GM21619 (cell line): ENCODE results near the gene RNF181.
"Not testable (repeated sequence)": the region's sequence is repeated elsewhere in the genome, so short reads cannot be mapped to it uniquely, and the experiment has no call there.

Source experiments
- ATAC-seq: cut with Tn5 transposase; IDR thresholded peaks from one replicate; pipeline ENCODE4 v1.9.1; 2021; ENCODE audit not compliant: unreplicated experiment

RNF181 gene

GRCh38 chr2:85577063-85577385 is 18.5 kb upstream of the RNF181 start:
- no peak for ATAC-seq

GRCh38 chr2:85577386-85578242 is 17.9 kb upstream of the RNF181 start, which contains the start of gene VAMP8:
Gene VAMP8 (plus strand): TSS chr2:85577586. CDS start chr2:85577647, 61 bp downstream.
- peak; percentile 69 for ATAC-seq

GRCh38 chr2:85578243-85579180 is 17.0 kb upstream of the RNF181 start:
- peak; percentile 24 for ATAC-seq

GRCh38 chr2:85579266-85579935 is 16.1 kb upstream of the RNF181 start:
- no peak for ATAC-seq

GRCh38 chr2:85580206-85580605 is 15.3 kb upstream of the RNF181 start:
- no peak for ATAC-seq

- ATAC-seq = no peak
Measured at GRCh38 chr2:85582492-85582891, 13.1 kb upstream of the RNF181 start.

GRCh38 chr2:85583667-85584353 is 11.7 kb upstream of the RNF181 start:
- ATAC-seq = no peak

DNA sequence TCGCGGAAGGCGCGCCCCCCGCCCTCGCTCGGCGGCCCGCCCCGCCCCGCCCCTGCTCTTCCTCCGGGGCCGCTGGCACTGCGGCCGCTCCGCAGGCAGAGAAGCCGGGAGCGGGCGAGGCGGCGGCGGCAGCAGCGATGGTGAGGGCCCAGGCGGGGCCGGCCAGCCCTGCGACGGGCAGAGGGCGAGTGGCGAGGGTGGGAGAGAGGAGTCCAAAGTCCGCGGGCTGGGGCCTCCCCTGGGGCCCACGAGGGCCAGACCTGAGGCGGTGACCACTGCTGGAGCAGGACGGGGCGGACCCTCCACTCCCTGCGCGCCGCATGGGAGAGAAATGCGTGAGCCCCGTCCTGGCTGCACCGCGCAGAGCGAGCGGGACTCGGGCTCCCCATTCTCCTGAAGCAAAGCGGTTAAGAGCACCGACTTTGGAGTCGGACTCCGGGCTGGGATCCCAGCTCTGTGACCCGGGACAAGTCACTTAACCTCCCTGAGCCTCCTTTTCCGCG is 11.1 kb upstream of the RNF181 start, which contains the start of gene VAMP5:
VAMP5 (plus strand) TSS at position 78 of the 503 bp plus-strand sequence; CDS start at position 138, 60 bp downstream.
- ATAC-seq = peak; percentile 62

DNA sequence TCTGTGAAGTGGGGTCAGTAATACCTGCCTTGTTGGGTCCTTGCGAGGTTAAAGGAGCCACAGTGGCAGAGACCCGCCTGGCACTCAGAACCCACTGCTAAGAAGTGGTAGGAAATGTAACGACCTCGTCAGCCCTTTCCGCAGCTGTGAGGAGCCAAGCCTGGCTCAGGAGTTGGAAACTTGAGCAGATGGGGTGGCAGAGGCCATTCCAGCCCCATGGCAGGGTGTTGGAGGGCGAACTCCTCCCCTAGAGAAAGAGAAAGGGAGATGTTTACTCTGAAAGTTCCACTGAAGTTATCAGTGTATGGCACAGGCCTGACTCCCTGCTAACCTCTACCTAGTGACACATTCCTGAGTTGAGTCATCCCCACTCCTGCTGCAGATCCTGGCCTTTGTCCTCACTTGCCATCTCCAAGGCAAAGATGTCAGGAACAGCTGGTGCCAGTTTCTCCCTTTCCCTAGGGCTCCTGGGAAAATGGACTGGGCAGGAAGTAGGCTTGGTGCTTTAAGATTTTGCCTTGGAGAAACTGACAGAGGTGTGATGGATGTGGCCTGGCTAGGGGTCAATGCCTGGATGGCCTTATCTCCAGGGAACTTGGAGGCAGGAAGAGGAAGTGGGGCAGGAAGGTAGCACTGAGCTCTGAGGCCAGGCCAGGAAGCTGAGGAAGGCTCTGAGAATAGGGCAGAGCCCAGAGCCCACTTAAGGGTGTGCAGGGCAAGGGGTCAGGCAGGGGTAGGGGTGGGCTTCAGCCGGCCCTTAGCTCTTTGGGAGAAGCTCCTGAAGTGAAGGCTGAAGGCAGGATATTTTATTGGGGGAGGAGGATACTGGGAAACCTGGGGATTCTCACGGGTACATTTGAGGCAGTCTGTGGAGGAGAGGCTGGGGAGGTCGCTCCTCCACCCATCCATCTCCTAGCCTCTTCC is 10.4 kb upstream of the RNF181 start:
- ATAC-seq = peak; percentile 40

- ATAC-seq = no peak
Measured at GRCh38 chr2:85585781-85586105, 9.8 kb upstream of the RNF181 start.

DNA sequence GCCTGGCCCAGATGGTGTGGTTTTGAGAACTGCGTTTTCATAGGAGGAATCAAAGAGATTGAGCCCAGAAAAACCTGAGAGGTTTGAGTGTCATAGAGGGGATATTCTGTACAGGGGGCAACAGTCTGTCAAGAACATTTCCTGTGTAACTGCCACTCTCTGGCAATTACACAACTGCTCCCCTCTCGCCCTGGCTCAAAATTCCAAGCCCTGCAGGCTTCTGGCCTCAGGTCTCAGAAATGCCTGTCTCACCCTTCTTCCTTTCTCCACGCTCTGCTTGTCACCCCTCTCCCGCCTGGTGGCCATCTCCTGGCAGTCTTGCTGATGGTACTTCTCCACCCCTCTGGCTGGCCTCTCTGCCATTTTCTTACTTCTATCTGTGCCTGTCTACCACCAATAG is 7.3 kb upstream of the RNF181 start:
- ATAC-seq = no peak

GRCh38 chr2:85588645-85589044 is 6.9 kb upstream of the RNF181 start:
- no peak for ATAC-seq

- ATAC-seq = no peak
Measured at GRCh38 chr2:85589181-85589580, 6.4 kb upstream of the RNF181 start.

DNA sequence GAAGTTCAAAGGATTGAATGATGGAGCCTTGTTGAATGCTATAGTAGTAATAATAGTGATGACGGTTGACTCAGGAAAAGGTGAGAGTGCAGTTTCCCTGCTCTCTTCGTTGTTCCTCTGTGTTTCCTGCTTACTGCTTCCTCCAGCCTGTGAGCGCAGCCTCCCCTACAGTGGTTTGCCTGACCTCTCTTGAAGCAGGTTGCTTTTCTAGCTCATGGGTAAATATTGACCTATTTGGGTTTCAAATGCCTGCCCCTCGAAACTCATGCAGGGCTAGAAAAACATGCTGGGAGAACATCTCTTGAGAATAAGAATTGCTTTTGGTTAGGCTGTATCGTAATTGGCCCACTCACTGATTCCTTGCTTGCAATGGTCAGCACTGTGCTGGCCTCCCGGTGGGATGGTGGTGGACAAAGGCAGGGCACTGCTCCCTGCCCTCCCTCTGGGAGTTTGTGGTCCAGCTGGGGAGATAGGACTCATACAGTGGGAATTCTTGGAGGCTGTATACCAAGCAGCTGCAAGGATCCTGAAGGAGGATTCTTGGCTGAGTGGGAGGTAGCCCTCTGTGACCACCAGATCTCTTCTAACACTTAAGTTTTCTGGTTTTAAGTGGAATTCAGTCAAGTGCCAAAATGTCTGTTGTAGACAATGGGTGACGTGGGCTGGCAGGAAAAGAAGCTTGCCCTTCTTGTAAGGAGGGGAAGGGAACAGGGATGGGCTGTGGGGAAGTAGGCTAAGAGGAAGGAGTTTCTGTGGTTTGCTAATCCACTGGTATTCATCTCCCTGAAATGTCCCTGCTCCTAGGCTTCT is 5.4 kb upstream of the RNF181 start:
- no peak for ATAC-seq

DNA sequence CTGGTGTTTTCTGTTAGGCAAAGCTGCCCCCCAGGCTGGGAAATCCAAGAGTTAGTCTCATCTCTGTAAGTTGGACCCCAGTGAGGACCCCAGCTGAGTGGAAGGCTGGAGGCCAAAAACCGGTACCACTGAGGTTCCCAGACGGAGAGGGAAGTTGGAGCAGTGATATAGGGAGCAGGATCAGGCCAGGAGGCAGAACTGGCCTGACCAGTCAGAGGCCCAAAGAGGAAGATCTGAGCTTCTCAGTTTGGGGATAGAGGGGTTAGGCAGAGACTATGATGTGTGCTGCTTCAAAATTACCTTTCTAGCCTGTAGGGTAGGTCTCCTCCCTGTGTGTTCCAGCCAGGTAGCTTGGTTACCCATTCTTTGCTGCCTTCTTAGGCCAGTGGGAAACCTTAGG is 4.6 kb upstream of the RNF181 start:
- no peak for ATAC-seq

GRCh38 chr2:85591563-85591962 is 4.0 kb upstream of the RNF181 start:
- no peak for ATAC-seq

- ATAC-seq = not testable (repeated sequence)
Measured at GRCh38 chr2:85592299-85592698, 3.2 kb upstream of the RNF181 start.

DNA sequence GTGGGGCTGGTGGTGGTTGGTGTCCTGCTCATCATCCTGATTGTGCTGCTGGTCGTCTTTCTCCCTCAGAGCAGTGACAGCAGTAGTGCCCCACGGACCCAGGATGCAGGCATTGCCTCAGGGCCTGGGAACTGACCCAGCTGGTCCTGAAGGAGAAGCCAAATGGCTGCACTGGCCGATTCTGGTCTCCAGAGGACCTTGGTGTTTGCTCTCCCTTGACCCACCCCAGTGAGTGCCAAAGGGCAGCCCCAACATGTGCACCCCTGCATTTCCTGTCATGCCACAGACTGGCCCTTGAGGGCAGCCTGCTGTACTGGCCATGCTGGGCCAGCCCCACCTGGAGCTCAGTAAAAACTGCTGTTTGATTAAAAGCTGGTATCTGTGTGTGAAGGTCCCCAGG is 2.5 kb upstream of the RNF181 start:
- no peak for ATAC-seq
